Stimulated activated naive CD8-positive, alpha-beta T cell treated with anti-CD3 and anti-CD28 coated beads, Interleukin-15, Interleukin-2, amounts not matched to agents 100 ng/mL and 50 ng/mL, for 24 hours (primary cell): ENCODE measurements around the gene NSUN6.
"Not testable (repeated sequence)": the region's sequence is repeated elsewhere in the genome, so short reads cannot be mapped to it uniquely, and the experiment has no call there.

Experiments used
- H3K27ac Mint-ChIP-seq: one replicate; pipeline ENCODE4 v1.8.0; 2021; ENCODE audit warnings: mild to moderate bottlenecking, mixed read lengths
- H3K27me3 Mint-ChIP-seq: one replicate; pipeline ENCODE4 v1.8.0; 2021; ENCODE audit warnings: mixed read lengths
- H3K36me3 Mint-ChIP-seq: one replicate; pipeline ENCODE4 v1.8.0; 2021; ENCODE audit warnings: low read depth, mixed read lengths
- H3K4me1 Mint-ChIP-seq: one replicate; pipeline ENCODE4 v1.8.0; 2021; ENCODE audit warnings: low read depth, mixed read lengths
- H3K4me3 Mint-ChIP-seq: one replicate; pipeline ENCODE4 v1.8.0; 2021; ENCODE audit warnings: mild to moderate bottlenecking, mixed read lengths
- H3K9me3 Mint-ChIP-seq: one replicate; pipeline ENCODE4 v1.8.0; 2021; ENCODE audit warnings: mixed read lengths

The NSUN6 gene

GRCh38 chr10:18606051-18606695, 45.2 kb downstream of the NSUN6 start:
- H3K27me3 Mint-ChIP-seq, result no peaks in the 10 kb centered on the region
- H3K9me3 Mint-ChIP-seq, result no peaks in the 10 kb centered on the region
- H3K36me3 Mint-ChIP-seq, result peaks cover 42% of the 10 kb centered on the region
- H3K4me3 Mint-ChIP-seq, result no peak overlapping the region
- no peak overlapping the region for H3K27ac Mint-ChIP-seq
- peaks cover 16% of the 10 kb centered on the region for H3K4me1 Mint-ChIP-seq

GRCh38 chr10:18601321-18601720, 50.1 kb downstream of the NSUN6 start:
- Mint-ChIP-seq H3K9me3 (no peaks in the 10 kb centered on the region), H3K36me3 (peaks cover 23% of the 10 kb centered on the region), H3K4me3 (no peak overlapping the region), H3K27ac (no peak overlapping the region), H3K4me1 (no peaks in the 10 kb centered on the region), H3K27me3 (no peaks in the 10 kb centered on the region)

GRCh38 chr10:18599392-18599791, 52.0 kb downstream of the NSUN6 start:
- no peaks in the 10 kb centered on the region for H3K4me1 Mint-ChIP-seq
- no peaks in the 10 kb centered on the region for H3K9me3 Mint-ChIP-seq
- H3K27me3 Mint-ChIP-seq, result no peaks in the 10 kb centered on the region
- no peak overlapping the region for H3K27ac Mint-ChIP-seq
- H3K4me3 Mint-ChIP-seq, result no peak overlapping the region
- peaks cover 26% of the 10 kb centered on the region for H3K36me3 Mint-ChIP-seq

DNA sequence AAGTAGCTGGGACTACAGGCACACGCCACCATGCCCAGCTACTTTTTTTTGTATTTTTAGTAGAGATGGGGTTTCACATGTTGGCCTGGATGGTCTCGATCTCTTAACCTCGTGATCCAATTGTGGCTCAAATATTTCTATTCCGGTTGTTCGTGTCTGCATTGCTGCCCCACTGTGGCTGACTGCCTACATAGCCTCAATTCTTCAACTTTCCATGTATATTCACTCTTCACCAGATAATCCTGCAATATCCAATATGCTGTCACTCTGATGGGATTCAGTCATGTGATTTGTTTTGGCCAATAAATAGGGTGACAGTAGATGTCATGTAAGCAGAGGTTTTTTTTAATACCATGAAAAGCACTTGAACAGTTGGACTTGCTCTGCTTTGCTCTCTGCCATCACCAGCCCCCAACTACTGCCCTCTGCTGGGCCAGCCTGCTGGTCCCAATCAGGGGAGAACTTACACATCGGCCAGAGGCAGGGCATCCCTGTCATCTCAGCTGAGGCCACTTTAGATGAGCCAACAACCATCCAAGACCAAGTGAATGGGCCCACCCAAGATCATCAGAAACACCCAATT, 56.7 kb downstream of the NSUN6 start:
- Mint-ChIP-seq H3K4me1 (no peaks in the 10 kb centered on the region), H3K4me3 (no peak overlapping the region), H3K27me3 (no peaks in the 10 kb centered on the region), H3K36me3 (peaks cover 62% of the 10 kb centered on the region), H3K9me3 (peaks cover 6% of the 10 kb centered on the region), H3K27ac (no peak overlapping the region)

GRCh38 chr10:18591141-18591540, 60.2 kb downstream of the NSUN6 start:
- H3K4me3 Mint-ChIP-seq, H3K27ac Mint-ChIP-seq, H3K27me3 Mint-ChIP-seq, H3K4me1 Mint-ChIP-seq: not testable (repeated sequence)
- Mint-ChIP-seq H3K36me3 (peaks cover 85% of the 10 kb centered on the region), H3K9me3 (peaks cover 12% of the 10 kb centered on the region)

- H3K4me3 Mint-ChIP-seq, H3K27me3 Mint-ChIP-seq, H3K27ac Mint-ChIP-seq: not testable (repeated sequence)
- peaks cover 12% of the 10 kb centered on the region for H3K4me1 Mint-ChIP-seq
- H3K36me3 Mint-ChIP-seq, result peaks cover 91% of the 10 kb centered on the region
- peaks cover 12% of the 10 kb centered on the region for H3K9me3 Mint-ChIP-seq
Measured at GRCh38 chr10:18586637-18587036, 64.8 kb downstream of the NSUN6 start.

GRCh38 chr10:18583575-18584270, 67.7 kb downstream of the NSUN6 start:
- Mint-ChIP-seq H3K36me3 (peaks cover 89% of the 10 kb centered on the region), H3K4me3 (no peak overlapping the region), H3K27ac (no peak overlapping the region), H3K27me3 (no peaks in the 10 kb centered on the region), H3K9me3 (peaks cover 7% of the 10 kb centered on the region), H3K4me1 (peaks cover 12% of the 10 kb centered on the region)

DNA sequence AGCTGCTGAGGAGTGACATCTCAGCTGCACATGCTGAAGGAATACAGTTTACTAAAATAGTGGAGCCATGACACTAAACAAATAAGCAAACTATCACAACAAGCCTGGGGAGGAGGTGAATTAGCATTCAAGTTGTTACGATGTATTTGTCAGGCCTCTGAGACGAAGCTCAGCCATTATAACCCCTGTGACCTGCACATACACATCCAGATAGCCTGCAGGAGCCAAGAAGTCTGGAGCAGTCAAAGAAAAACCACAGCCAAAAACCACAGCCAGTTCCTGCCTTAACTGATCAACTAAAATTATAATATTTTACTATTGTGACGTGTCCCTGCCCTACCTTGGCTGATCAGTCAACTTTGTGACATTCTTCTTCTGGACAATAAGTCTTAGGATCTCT, 68.6 kb downstream of the NSUN6 start:
- H3K4me3 Mint-ChIP-seq, result no peak overlapping the region
- H3K36me3 Mint-ChIP-seq, result peaks cover 90% of the 10 kb centered on the region
- peaks cover 12% of the 10 kb centered on the region for H3K4me1 Mint-ChIP-seq
- H3K27ac Mint-ChIP-seq, result no peak overlapping the region
- H3K27me3 Mint-ChIP-seq, result no peaks in the 10 kb centered on the region
- H3K9me3 Mint-ChIP-seq, result peaks cover 9% of the 10 kb centered on the region

DNA sequence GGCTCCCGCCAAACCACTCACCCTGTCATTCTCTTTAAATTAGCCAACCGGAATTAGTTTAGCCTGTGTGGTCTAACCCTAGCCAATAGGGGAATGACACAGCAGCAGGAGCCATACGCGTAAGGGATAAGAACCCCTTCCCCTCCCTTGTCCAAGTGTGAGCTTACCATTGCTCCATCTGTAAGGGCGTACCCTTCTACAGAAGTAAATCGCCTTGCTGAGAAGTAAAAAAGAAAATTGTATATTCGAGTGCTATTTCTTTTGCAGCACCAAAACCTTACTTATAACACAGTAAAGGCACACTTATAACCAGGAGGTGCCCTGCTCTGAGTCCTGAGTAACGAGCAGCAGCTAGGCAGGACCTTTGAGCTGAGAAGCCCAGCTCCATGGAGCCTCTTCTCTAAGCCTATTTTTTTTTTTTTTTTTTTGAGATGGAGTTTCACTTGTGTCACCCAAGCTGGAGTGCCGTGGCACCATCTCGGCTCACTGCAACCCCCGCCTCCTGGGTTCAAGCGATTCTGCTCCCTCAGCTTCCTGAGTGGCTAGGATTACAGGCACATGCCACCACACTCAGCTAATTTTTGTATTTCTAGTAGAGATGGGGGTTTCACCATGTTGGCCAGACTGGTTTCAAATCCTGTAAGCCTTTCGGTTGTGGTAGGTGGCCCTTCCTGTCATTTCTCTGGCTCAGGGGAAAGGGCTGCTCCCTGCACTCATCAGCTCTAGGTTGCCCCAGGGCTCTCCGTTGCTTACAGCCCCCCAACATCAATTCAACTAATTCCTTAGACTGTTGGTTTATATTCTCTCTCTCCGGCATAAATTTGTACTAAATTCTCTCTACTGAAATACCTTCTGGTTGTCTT, 73.3 kb downstream of the NSUN6 start:
- Mint-ChIP-seq H3K27me3 (no peaks in the 10 kb centered on the region), H3K27ac (no peak overlapping the region), H3K4me1 (peaks cover 4% of the 10 kb centered on the region), H3K4me3 (no peak overlapping the region), H3K9me3 (peaks cover 15% of the 10 kb centered on the region), H3K36me3 (peaks cover 77% of the 10 kb centered on the region)

DNA sequence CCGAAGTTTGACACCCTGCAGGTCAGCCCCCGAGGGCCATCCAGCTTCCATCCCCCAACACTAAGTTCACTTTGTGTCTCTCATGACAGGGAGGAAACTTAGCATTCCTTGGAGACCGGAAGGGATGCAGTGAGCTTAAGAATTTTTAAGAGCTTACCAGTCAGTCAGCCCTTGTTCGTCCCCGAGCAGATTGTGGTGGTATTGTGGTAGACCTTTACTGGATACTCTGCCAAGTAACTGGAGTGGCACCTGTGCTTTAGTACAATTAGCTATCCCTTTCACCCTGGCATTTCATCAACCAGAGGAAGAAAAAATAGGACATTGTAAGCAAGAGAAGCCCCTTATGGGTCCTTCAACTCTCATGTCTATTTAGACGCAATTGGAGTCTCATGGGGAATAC, 74.8 kb downstream of the NSUN6 start:
- Mint-ChIP-seq H3K4me3 (no peak overlapping the region), H3K4me1 (no peaks in the 10 kb centered on the region), H3K36me3 (peaks cover 62% of the 10 kb centered on the region), H3K9me3 (peaks cover 15% of the 10 kb centered on the region), H3K27ac (no peak overlapping the region), H3K27me3 (no peaks in the 10 kb centered on the region)

DNA sequence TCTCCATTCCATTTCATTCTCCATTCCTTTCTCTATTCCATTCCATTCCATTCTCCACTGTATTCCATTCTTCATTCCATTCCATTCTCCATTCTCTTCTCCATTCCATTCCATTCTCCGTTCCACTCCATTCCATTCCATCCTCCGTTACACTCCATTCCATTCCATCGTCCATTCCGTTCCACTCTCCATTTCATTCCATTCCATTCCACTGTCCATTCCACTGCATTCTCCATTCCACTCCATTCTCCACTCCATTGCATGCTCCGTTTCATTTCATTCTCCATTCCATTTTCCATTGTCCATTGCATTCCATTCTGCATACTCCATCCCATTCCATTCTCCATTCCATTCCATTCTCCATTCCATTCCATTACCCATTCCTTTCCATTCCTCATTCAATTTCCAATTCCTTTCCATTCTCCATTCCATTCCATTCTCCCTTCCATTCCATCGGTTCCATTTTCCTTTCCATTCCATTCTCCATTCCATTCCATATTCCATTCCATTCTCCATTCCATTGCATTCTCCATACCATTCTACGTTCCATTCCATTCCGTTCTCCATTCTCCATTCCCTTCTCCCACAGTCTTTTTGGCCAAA, 78.3 kb downstream of the NSUN6 start:
- no peak overlapping the region for H3K27ac Mint-ChIP-seq
- H3K36me3 Mint-ChIP-seq, result peaks cover 32% of the 10 kb centered on the region
- H3K27me3 Mint-ChIP-seq, result no peaks in the 10 kb centered on the region
- no peaks in the 10 kb centered on the region for H3K4me1 Mint-ChIP-seq
- no peak overlapping the region for H3K4me3 Mint-ChIP-seq
- H3K9me3 Mint-ChIP-seq, result peaks cover 5% of the 10 kb centered on the region

- H3K9me3 Mint-ChIP-seq, result peaks cover 5% of the 10 kb centered on the region
- H3K4me3 Mint-ChIP-seq, result no peak overlapping the region
- no peaks in the 10 kb centered on the region for H3K27me3 Mint-ChIP-seq
- H3K27ac Mint-ChIP-seq, result no peak overlapping the region
- H3K4me1 Mint-ChIP-seq, result no peaks in the 10 kb centered on the region
- peaks cover 21% of the 10 kb centered on the region for H3K36me3 Mint-ChIP-seq
Measured at GRCh38 chr10:18571780-18572179, 79.6 kb downstream of the NSUN6 start.

DNA sequence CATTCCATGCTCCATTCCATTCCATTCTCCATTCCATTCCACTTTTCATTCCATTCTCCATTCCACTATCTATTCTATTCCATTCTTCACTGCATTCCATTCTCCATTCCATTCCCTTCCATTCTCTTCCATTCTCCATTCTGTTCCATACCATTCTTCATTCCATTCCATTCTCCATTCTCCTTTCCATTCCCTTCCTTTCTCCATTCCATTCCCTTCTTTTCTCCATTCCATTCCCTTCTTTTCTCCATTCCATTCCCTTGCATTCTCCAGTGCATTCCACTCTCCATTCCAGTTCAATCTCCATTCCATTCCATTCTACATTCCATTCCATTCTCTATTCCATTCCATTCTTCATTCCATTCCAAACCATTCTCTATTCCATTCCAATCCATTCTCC, 80.3 kb downstream of the NSUN6 start:
- Mint-ChIP-seq H3K27ac (no peak overlapping the region), H3K4me1 (no peaks in the 10 kb centered on the region), H3K36me3 (peaks cover 16% of the 10 kb centered on the region), H3K4me3 (no peak overlapping the region), H3K9me3 (peaks cover 5% of the 10 kb centered on the region), H3K27me3 (no peaks in the 10 kb centered on the region)

DNA sequence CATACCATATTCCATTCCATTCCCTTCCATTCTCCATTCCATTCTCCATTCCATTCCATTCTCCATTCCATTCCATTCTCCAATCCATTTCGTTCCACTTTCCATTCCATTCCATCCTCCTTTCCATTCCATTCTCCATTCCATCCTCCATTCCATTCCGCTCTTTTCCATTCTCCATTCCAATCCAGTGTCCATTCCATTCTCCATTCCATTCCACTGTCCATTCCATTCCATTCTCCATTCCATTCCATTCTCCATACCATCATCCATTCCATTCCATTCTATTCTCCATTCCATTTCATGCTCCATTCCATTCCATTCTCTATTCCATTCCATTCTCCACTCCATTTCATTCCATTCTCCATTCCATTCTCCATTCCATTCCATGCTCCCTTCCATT, 81.0 kb downstream of the NSUN6 start:
- H3K27me3 Mint-ChIP-seq, H3K4me1 Mint-ChIP-seq, H3K4me3 Mint-ChIP-seq, H3K9me3 Mint-ChIP-seq, H3K36me3 Mint-ChIP-seq, H3K27ac Mint-ChIP-seq: not testable (repeated sequence)
